Ovary (tissue), 9 donors: Measurements from ENCODE around the gene ATP7A. TPM values are rescaled to one million over a fixed set of nuclear protein-coding genes. Genes with fewer than 3 reads are reported as not detected.

Experiments used
- DNase-seq, 5 donors: peaks; one replicate each; pipeline ENCODE4 v3.0.0-alpha.2; 2019 to 2020
- H3K27ac ChIP-seq, 2 donors: fragments of 200-600 bp; one replicate each; pipeline versions ENCODE4 v1.5.1 to v1.8.0; 2019 to 2022
- H3K27me3 ChIP-seq: fragments of 200-600 bp; one replicate; pipeline ENCODE4 v1.8.0; 2022
- H3K36me3 ChIP-seq: fragments of 200-600 bp; sonication (generic); one replicate; pipeline ENCODE4 v1.5.1; 2019
- H3K4me1 ChIP-seq: one replicate; pipeline ENCODE4 v1.8.1; 2013; ENCODE audit warnings: mild to moderate bottlenecking, moderate library complexity; ENCODE audit not compliant: insufficient read depth
- H3K4me3 ChIP-seq: fragments of 200-600 bp; sonication (generic); one replicate; pipeline ENCODE4 v1.5.1; 2017
- H3K9me3 ChIP-seq, 2 donors: fragments of 200-600 bp in 1 of 2; sonication (generic) in 1 of 2; one replicate each; pipeline versions ENCODE4 v1.5.1 to v1.8.1; 2013 to 2019; ENCODE audit warnings: mild to moderate bottlenecking in 1 of 2, moderate library complexity in 1 of 2
- EP300 ChIP-seq: sonication (generic); formaldehyde crosslinking; IDR thresholded peaks from one replicate; pipeline ENCODE4 v1.6.1; 2017; ENCODE audit warnings: antibody characterized with exemption
- POLR2A ChIP-seq: fragments of 450-650 bp; IDR thresholded peaks from one replicate; pipeline ENCODE4 v1.6.1; 2017; ENCODE audit warnings: antibody characterized with exemption, mild to moderate bottlenecking, moderate library complexity
- WGBS, 3 donors: extraction: QIAGEN DNeasy Blood & Tissue Kit in 1 of 3; methylation state at CpG; one replicate each; pipeline versions ENCODE4 v1.1.5 to v1.1.7; 2013 to 2017; 5-methylcytosine and 5-hydroxymethylcytosine counted together
- intact Hi-C, 4 donors: fragments of 100-400 bp; cut with DNase I; formaldehyde crosslinking; loops; one replicate each; pipeline versions ENCODE4 v1.11.0 to v1.15.1; 2022 to 2023
- polyA plus RNA-seq, 2 donors: library from polyadenylated mRNA; stranded (reverse); fragments of 200-250 nt in 1 of 2; fragments of 350-450 nt in 1 of 2; fragmentation: Illumina TruSeq in 1 of 2; extraction: RNeasy Lipid Tissue Mini Kit (QIAGEN cat#74804) in 1 of 2; gene quantifications; one replicate each; pipeline ENCODE4 v1.2.3, GENCODE V29; 2013 to 2014
- total RNA-seq, 7 donors: library from RNA; depleted of rRNA in 2 of 7; stranded (reverse); fragments of >200 nt in 2 of 7; fragmentation: NEBNext Ultra II Directional in 3 of 7; extraction: Animal tissue kit (Norgen Biotek cat#: 25700) in 3 of 7; gene quantifications; one replicate each; pipeline versions ENCODE4 v1.1.0 to v1.2.4, GENCODE V29; 2016 to 2023
- TF ChIP-seq, protein P1 (sequence below), 3 donors: fragments of 450-650 bp in 2 of 3; fragments of 200-600 bp in 1 of 3; IDR thresholded peaks; one replicate each; pipeline versions ENCODE4 v1.5.1 to v1.8.0; 2016 to 2022; ENCODE audit warnings: antibody characterized with exemption in 3 of 3, mild to moderate bottlenecking in 1 of 3
- donor health status: DM: no; HTN: no; CAD: no; lungs with moderate emphysema.
- donor health status: DM: no; HTN: no; CAD: no.
- donor health status: Bipolar disorder and iron deficiency.
- donor health status: DM: yes; HTN: yes; CAD: no.
- donor health status: DM: no; HTN: no; CAD: no.
- donor health status: DM: yes; HTN: yes; CAD: no.

Gene ATP7A
- total and polyA plus RNA-seq, 9 donors, result 2.3 to 11.2 (median 10.2) TPM

DNA sequence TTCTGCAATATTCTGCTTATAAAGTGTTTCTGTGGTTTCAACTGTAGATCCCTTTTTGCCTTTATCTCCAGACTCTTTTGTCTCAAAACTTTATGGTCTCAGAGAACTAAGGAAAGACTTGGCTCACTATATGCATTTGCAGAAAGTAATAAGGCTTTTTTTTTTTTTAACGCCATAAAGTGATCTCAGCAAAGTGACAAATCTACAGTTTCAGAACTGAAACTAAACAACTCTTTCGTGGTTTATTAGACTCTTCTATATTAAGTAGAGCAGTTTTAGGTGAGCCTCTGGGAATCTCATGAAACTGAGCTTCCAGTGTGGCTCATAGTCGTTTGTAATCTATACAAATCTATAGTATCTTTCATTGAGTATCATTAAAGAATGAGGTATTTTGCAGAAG, 15.3 kb downstream of the ATP7A start:
- no peaks in the 10 kb centered on the region for H3K36me3 ChIP-seq
- WGBS, 3 donors, result 26 to 32% (median 27%) methylated on average over 3 of the region's 3 CpGs
- no peak for DNase-seq
- no peak overlapping the region for H3K4me3 ChIP-seq
- no peak overlapping the region for H3K27ac ChIP-seq
- intact Hi-C loops, result no loop called here
- H3K27me3 ChIP-seq, result no peaks in the 10 kb centered on the region
- H3K4me1 ChIP-seq, result no peaks in the 10 kb centered on the region
- no peak for TF ChIP-seq EP300
- H3K9me3 ChIP-seq, result no peaks in the 10 kb centered on the region

GRCh38 chrX:77930581-77930980, 20.1 kb downstream of the ATP7A start:
- no peaks in the 10 kb centered on the region for H3K36me3 ChIP-seq
- no peak for DNase-seq
- TF ChIP-seq POLR2A, result no peak
- TF ChIP-seq EP300, result no peak
- TF ChIP-seq, protein P1, sequence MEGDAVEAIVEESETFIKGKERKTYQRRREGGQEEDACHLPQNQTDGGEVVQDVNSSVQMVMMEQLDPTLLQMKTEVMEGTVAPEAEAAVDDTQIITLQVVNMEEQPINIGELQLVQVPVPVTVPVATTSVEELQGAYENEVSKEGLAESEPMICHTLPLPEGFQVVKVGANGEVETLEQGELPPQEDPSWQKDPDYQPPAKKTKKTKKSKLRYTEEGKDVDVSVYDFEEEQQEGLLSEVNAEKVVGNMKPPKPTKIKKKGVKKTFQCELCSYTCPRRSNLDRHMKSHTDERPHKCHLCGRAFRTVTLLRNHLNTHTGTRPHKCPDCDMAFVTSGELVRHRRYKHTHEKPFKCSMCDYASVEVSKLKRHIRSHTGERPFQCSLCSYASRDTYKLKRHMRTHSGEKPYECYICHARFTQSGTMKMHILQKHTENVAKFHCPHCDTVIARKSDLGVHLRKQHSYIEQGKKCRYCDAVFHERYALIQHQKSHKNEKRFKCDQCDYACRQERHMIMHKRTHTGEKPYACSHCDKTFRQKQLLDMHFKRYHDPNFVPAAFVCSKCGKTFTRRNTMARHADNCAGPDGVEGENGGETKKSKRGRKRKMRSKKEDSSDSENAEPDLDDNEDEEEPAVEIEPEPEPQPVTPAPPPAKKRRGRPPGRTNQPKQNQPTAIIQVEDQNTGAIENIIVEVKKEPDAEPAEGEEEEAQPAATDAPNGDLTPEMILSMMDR (IDR thresholded peaks at IDR 0.05), result no peak
- H3K27ac ChIP-seq, result no peak overlapping the region
- H3K9me3 ChIP-seq, result no peaks in the 10 kb centered on the region
- WGBS, 3 donors, result 56 to 66% (median 62%) methylated on average over 1 of the region's 1 CpG
- H3K4me1 ChIP-seq, result no peaks in the 10 kb centered on the region
- H3K4me3 ChIP-seq, result no peak overlapping the region
- intact Hi-C loops, result no loop called here
- no peaks in the 10 kb centered on the region for H3K27me3 ChIP-seq

GRCh38 chrX:77935886-77936285, 25.4 kb downstream of the ATP7A start:
- H3K4me3 ChIP-seq, result no peak overlapping the region
- DNase-seq, result no peak
- no peaks in the 10 kb centered on the region for H3K36me3 ChIP-seq
- TF ChIP-seq EP300 (no peak), POLR2A (no peak)
- TF ChIP-seq, protein P1 (IDR thresholded peaks at IDR 0.05), result no peak
- intact Hi-C loops, result no loop called here
- no peak overlapping the region for H3K27ac ChIP-seq
- 48 to 60% (median 50%) methylated on average over 1 of the region's 1 CpG for WGBS, 3 donors
- no peaks in the 10 kb centered on the region for H3K9me3 ChIP-seq
- H3K4me1 ChIP-seq, result no peaks in the 10 kb centered on the region
- H3K27me3 ChIP-seq, result no peaks in the 10 kb centered on the region

GRCh38 chrX:77936299-77936698, 25.8 kb downstream of the ATP7A start:
- intact Hi-C loops, result no loop called here
- Histone ChIP-seq H3K27me3 (no peaks in the 10 kb centered on the region), H3K27ac (no peak overlapping the region), H3K36me3 (no peaks in the 10 kb centered on the region), H3K9me3 (no peaks in the 10 kb centered on the region), H3K4me1 (no peaks in the 10 kb centered on the region), H3K4me3 (no peak overlapping the region)
- no peak for DNase-seq
- TF ChIP-seq EP300, result no peak
- no peak for TF ChIP-seq POLR2A
- TF ChIP-seq, protein P1 (IDR thresholded peaks at IDR 0.05), result no peak

DNA sequence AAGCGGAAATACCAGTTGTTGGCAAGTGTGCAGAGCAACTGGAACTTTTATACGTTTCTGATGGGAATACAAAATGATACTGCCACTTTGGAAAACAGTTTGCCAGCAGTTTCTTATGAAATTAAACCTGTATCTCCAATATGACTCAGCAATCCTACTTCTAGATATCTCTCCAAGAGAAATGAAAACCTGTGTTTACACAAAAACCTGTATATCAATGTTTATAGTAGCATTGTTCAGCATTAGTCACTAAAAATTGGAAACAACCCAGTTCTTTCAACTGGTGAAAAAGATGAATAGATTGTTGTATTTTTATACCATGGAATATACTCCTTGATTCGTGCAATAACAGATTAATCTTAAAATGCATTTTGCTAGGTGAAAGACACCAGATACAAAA, 26.8 kb downstream of the ATP7A start:
- Histone ChIP-seq H3K36me3 (no peaks in the 10 kb centered on the region), H3K27ac (no peak overlapping the region)

More for the DNA sequence above, 26.8 kb downstream of the ATP7A start:
- no peaks in the 10 kb centered on the region for H3K9me3 ChIP-seq
- 37 to 42% (median 37%) methylated on average over 3 of the region's 3 CpGs for WGBS, 3 donors
- H3K4me1 ChIP-seq, result no peaks in the 10 kb centered on the region
- intact Hi-C loops, result no loop called here
- no peak for TF ChIP-seq POLR2A
- no peaks in the 10 kb centered on the region for H3K27me3 ChIP-seq
- H3K4me3 ChIP-seq, result no peak overlapping the region
- no peak for DNase-seq
